ENCODE data around the gene OBSL1. TPM values are rescaled to one million over a fixed set of nuclear protein-coding genes. Genes with fewer than 3 reads are reported as not detected.

Gene OBSL1
- total and polyA plus RNA-seq, 2 of the 4 experiments (the other 2 are of a cell fraction): 21.5 to 51.2 TPM

DNA sequence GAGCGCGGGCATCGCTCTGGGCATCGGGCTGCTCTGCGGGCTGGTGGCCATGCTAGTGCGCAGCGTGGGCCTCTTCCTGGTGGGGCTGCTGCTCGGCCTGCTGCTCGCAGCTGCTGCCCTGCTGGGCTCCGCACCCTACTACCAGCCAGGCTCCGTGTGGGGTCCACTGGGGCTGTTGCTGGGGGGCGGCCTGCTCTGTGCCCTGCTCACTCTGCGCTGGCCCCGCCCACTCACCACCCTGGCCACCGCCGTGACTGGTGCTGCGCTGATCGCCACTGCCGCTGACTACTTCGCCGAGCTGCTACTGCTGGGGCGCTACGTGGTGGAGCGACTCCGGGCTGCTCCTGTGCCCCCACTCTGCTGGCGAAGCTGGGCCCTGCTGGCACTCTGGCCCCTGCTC, 23.7 kb downstream of the OBSL1 start:
- no peak overlapping the region for H2BK120ac ChIP-seq (ENCODE audit: low read depth, low read length)
- no peak overlapping the region for H4K8ac ChIP-seq (ENCODE audit: low read depth in 2 of 2, low read length in 2 of 2)
- CTCF ChIA-PET: interaction anchor here (2.7 kb wide), 1 partner anchor 13 kb away, joined by 10 read pairs; no protein-coding TSS in a partner anchor
- H3K23ac ChIP-seq (ENCODE audit: low read depth, low read length): no peak overlapping the region
- H3K4me2 ChIP-seq (ENCODE audit: low read depth, low read length): no peak overlapping the region
- H3K9ac ChIP-seq (ENCODE audit: low read depth, low read length): no peak overlapping the region
- dilution Hi-C loops (cut with HindIII; ENCODE audit: low sequenced_read_pairs, unreplicated experiment) (no loop called here), intact Hi-C loops (cut with micrococcal nuclease) (no loop called here), in situ Hi-C loops (cut with MboI; ENCODE audit: low sequenced_read_pairs) (no loop called here)
- H2BK20ac ChIP-seq (ENCODE audit: low read depth, low read length): no peak overlapping the region
- WGBS, 2 experiments (ENCODE audit: extremely low coverage in 2 of 2, insufficient read length in 1 of 2): 95% methylated on average over 15 of the region's 26 CpGs; no CpG with 5 or more reads in 1 of the 2 experiments
- H2AK5ac ChIP-seq (ENCODE audit: low read depth, low read length): no peak overlapping the region
- POLR2A ChIA-PET (ENCODE audit: unreplicated experiment): no interaction called here
- H3K14ac ChIP-seq (replicated peaks; ENCODE audit: low read depth, low read length): no peak overlapping the region
- H3K27me3 ChIP-seq (ENCODE audit: control insufficient read depth, insufficient read depth, low read length): no peaks in the 10 kb centered on the region
- no peak overlapping the region for H2BK15ac ChIP-seq (ENCODE audit: low read depth, low read length)
- no peak overlapping the region for H3K4me3 ChIP-seq (ENCODE audit: insufficient read depth, low read depth, low read length)
- DNase-seq: no peak
- H4K20me1 ChIP-seq (ENCODE audit: insufficient read depth, low read length): peaks cover 3% of the 10 kb centered on the region; the same call in 1 of the 2 replicates
- no peaks in the 10 kb centered on the region; the same call in 1 of the 2 replicates for H3K9me1 ChIP-seq (ENCODE audit: insufficient read depth, low read length)
- no peak overlapping the region for H3K4ac ChIP-seq (ENCODE audit: low read depth, low read length)
- H2AK9ac ChIP-seq (replicated peaks; ENCODE audit: low read depth, low read length, poor library complexity): no peak overlapping the region
- no peak overlapping the region for H3K56ac ChIP-seq (ENCODE audit: extremely low read depth, insufficient read depth, low read length)
- no peaks in the 10 kb centered on the region for H3K36me3 ChIP-seq (ENCODE audit: control insufficient read depth, insufficient read depth, low read length)
- H3K4me1 ChIP-seq (ENCODE audit: control insufficient read depth, insufficient read depth, low read length): peaks cover 5% of the 10 kb centered on the region; the same call in 1 of the 2 replicates
- no peak for ATAC-seq (ENCODE audit: low read depth)
- no peak overlapping the region for H3K27ac ChIP-seq (ENCODE audit: insufficient read depth, low read length)
- no peak overlapping the region for H3K18ac ChIP-seq (ENCODE audit: low read depth, low read length)
- H4K91ac ChIP-seq (ENCODE audit: insufficient read depth, low read depth, low read length): no peak overlapping the region
- no TSS peak for BruUV-seq (replicated peaks)
- H3K9me3 ChIP-seq (ENCODE audit: control insufficient read depth, insufficient read depth, low read length): no peaks in the 10 kb centered on the region
- TF ChIP-seq FOS (IDR thresholded peaks at IDR 0.05; ENCODE audit: low read depth, low read length): no peak
- TF ChIP-seq, protein P1, sequence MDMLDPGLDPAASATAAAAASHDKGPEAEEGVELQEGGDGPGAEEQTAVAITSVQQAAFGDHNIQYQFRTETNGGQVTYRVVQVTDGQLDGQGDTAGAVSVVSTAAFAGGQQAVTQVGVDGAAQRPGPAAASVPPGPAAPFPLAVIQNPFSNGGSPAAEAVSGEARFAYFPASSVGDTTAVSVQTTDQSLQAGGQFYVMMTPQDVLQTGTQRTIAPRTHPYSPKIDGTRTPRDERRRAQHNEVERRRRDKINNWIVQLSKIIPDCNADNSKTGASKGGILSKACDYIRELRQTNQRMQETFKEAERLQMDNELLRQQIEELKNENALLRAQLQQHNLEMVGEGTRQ (IDR thresholded peaks at IDR 0.05; ENCODE audit: low read depth, low read length): no peak
- no peak for TF ChIP-seq RFX5 (IDR thresholded peaks at IDR 0.05; ENCODE audit: low read depth, low read length)
- TF ChIP-seq RAD21 (IDR thresholded peaks at IDR 0.05; ENCODE audit: low read length): no peak
- TF ChIP-seq CEBPB (IDR thresholded peaks at IDR 0.05; ENCODE audit: low read depth, low read length): no peak
- TF ChIP-seq CHD1 (IDR thresholded peaks at IDR 0.05; ENCODE audit: low read depth, low read length): no peak
- no peak for TF ChIP-seq MAFK (IDR thresholded peaks at IDR 0.05; ENCODE audit: low read depth, low read length)
- no peak for TF ChIP-seq MXI1 (IDR thresholded peaks at IDR 0.05; ENCODE audit: borderline replicate concordance, low read depth, low read length)
- no peak for TF ChIP-seq POLR2A (IDR thresholded peaks at IDR 0.05; ENCODE audit: low read depth, low read length)
- no peak for TF ChIP-seq SMC3 (IDR thresholded peaks at IDR 0.05; ENCODE audit: low read depth, low read length)
- TF ChIP-seq NFE2L2 (IDR thresholded peaks at IDR 0.05; ENCODE audit: low read depth, low read length): no peak
- no peak for TF ChIP-seq RCOR1 (IDR thresholded peaks at IDR 0.05; ENCODE audit: insufficient replicate concordance, low read length)
- TF ChIP-seq BHLHE40 (IDR thresholded peaks at IDR 0.05; ENCODE audit: low read depth, low read length): no peak
- no peak for TF ChIP-seq MAZ (IDR thresholded peaks at IDR 0.05; ENCODE audit: borderline replicate concordance, low read depth, low read length)
- no peak for TF ChIP-seq ELK1 (IDR thresholded peaks at IDR 0.05; ENCODE audit: borderline replicate concordance, low read depth, low read length)
- no peak for TF ChIP-seq CTCF (conservative IDR thresholded peaks at IDR 0.05; ENCODE audit: low read depth, low read length)
- H2BK5ac ChIP-seq (ENCODE audit: low read depth, low read length, poor library complexity, severe bottlenecking): no peak overlapping the region
- no peak overlapping the region for H4K5ac ChIP-seq (ENCODE audit: low read depth, low read length)
- H2AFZ ChIP-seq (replicated peaks; ENCODE audit: low read length, poor library complexity): no peak overlapping the region
- H3K79me1 ChIP-seq (ENCODE audit: low read depth in 1 of 2, low read length in 2 of 2): peaks cover under 1 to 2% of the 10 kb centered on the region in 2 experiments; a peak in 3 of 4 replicates
